ENCODE results near the gene GPRC5B. TPM values are rescaled to one million over a fixed set of nuclear protein-coding genes. Genes with fewer than 3 reads are reported as not detected.

Gene GPRC5B
- total RNA-seq, 1 donor from 2014 or later: 0.46 TPM

DNA sequence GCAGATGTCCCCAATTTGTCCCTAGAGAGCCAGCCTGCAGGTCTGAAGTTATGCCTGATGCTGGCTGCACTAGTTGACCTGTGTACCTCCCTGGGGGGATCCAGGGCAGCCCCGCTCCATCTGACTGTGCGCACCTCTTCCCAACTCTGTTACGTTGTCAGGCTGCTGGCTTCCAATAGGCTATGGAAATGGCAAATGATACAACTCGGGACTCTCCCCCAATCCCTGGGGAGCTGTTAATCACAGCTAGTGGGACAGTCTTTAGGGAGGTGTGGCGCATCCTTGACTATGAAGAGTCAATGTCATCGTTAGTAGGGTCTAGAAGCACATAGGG, 30.1 kb downstream of the GPRC5B start:
- H3K36me3 Mint-ChIP-seq (ENCODE audit: unreplicated experiment): no peaks in the 10 kb centered on the region
- no peak for DNase-seq (ENCODE audit: extremely low spot score, unreplicated experiment)
- H3K27me3 Mint-ChIP-seq (ENCODE audit: unreplicated experiment): no peaks in the 10 kb centered on the region
- H3K4me1 Mint-ChIP-seq (ENCODE audit: unreplicated experiment): no peaks in the 10 kb centered on the region
- H3K9me3 Mint-ChIP-seq (ENCODE audit: unreplicated experiment): no peaks in the 10 kb centered on the region
- H3K27ac Mint-ChIP-seq (ENCODE audit: unreplicated experiment): no peak overlapping the region
- TF ChIP-seq, protein P1, sequence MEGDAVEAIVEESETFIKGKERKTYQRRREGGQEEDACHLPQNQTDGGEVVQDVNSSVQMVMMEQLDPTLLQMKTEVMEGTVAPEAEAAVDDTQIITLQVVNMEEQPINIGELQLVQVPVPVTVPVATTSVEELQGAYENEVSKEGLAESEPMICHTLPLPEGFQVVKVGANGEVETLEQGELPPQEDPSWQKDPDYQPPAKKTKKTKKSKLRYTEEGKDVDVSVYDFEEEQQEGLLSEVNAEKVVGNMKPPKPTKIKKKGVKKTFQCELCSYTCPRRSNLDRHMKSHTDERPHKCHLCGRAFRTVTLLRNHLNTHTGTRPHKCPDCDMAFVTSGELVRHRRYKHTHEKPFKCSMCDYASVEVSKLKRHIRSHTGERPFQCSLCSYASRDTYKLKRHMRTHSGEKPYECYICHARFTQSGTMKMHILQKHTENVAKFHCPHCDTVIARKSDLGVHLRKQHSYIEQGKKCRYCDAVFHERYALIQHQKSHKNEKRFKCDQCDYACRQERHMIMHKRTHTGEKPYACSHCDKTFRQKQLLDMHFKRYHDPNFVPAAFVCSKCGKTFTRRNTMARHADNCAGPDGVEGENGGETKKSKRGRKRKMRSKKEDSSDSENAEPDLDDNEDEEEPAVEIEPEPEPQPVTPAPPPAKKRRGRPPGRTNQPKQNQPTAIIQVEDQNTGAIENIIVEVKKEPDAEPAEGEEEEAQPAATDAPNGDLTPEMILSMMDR (IDR thresholded peaks at IDR 0.05): no peak
- H3K4me3 Mint-ChIP-seq (ENCODE audit: unreplicated experiment): no peak overlapping the region

DNA sequence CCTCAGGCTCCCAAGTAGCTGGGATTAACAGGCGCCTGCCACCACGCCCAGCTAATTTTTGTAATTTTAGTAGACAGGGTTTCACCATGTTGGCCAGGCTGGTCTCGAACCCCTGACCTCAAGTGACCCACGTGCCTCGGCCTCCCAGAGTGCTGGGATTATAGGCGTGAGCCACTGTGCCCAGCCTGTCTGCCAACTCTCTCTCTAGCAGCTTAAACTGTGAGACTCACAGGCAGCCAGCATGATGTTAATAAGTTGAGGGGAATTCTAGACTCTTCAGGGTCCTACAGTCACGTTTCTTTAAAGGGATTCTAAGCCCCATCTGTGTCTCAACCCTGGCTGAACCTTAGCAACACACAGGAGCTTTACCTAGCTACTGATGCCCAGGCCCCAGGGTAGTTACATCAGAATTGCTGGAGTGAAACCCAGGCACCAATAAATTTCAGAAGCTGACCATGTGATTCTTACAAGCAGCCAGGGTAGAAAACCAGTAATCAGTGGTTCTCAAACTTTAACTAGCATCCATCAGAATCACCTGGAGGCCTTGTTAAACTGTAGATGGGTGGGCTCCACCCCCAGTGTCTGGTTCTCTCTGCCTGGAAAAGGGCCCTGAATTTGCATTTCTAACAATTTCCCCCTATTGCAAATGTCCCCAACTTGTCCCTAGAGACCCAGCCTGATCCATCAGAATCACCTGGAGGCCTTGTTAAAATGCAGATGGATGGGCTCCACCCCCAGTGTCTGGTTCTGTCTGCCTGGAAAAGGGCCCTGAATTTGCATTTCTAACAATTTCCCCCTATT, 30.7 kb downstream of the GPRC5B start:
- H3K27me3 Mint-ChIP-seq (ENCODE audit: unreplicated experiment): no peaks in the 10 kb centered on the region
- no peaks in the 10 kb centered on the region for H3K4me1 Mint-ChIP-seq (ENCODE audit: unreplicated experiment)
- H3K36me3 Mint-ChIP-seq (ENCODE audit: unreplicated experiment): no peaks in the 10 kb centered on the region
- TF ChIP-seq, protein P1 (IDR thresholded peaks at IDR 0.05): no peak
- no peak overlapping the region for H3K27ac Mint-ChIP-seq (ENCODE audit: unreplicated experiment)
- DNase-seq (ENCODE audit: extremely low spot score, unreplicated experiment): no peak
- H3K4me3 Mint-ChIP-seq (ENCODE audit: unreplicated experiment): no peak overlapping the region
- no peaks in the 10 kb centered on the region for H3K9me3 Mint-ChIP-seq (ENCODE audit: unreplicated experiment)

DNA sequence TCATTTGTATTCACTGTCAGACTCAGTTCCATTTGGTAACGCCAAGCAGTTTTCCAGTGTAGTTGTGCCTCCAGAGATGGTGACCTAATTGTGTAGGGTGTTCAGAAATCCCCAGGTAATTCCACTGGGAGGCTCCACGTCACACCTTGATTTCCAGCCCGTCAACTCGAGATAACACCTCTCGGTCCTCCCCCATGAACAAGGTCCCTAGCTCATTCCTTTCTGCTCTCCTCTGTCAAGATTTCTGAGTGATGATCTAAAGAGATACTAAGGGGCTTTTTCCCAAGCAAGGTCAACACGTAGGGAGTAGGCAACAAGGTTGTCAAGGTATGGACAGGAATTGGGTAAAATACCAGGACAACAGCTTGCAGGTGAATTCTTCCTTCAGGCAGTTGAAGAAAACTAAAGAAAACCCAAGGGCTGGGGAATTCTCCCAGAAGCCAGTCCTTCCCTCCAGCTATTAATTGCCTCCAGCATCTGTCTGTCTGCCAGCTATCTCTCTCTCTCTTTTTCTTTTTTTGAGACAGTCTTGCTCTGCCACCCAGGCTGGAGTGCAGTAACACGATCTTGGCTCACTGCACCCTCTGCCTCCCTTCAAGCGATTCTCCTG, 31.4 kb downstream of the GPRC5B start:
- no peak overlapping the region for H3K4me3 Mint-ChIP-seq (ENCODE audit: unreplicated experiment)
- TF ChIP-seq, protein P1 (IDR thresholded peaks at IDR 0.05): no peak
- H3K27ac Mint-ChIP-seq (ENCODE audit: unreplicated experiment): no peak overlapping the region
- H3K4me1 Mint-ChIP-seq (ENCODE audit: unreplicated experiment): no peaks in the 10 kb centered on the region
- H3K36me3 Mint-ChIP-seq (ENCODE audit: unreplicated experiment): no peaks in the 10 kb centered on the region
- H3K27me3 Mint-ChIP-seq (ENCODE audit: unreplicated experiment): no peaks in the 10 kb centered on the region
- no peak for DNase-seq (ENCODE audit: extremely low spot score, unreplicated experiment)
- H3K9me3 Mint-ChIP-seq (ENCODE audit: unreplicated experiment): no peaks in the 10 kb centered on the region

DNA sequence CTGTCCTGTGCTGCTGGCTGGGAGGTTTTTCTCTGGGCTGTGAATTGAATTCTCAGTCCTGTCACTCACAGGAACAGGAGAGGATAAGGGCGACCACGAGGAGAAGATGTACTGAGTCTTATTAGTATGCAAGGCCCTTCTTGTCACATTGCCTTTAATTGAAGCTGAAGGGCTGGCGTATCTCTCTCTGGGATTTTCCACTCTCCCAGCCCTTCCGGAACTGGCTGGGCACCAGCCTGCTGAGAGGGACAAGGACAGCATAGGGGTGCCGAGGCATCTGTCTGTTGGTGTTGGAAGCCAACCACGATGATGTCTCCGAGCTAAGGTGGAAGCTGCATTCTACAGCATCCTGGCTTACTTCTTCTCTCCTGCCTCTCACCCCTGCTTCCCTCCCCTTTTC, 33.2 kb downstream of the GPRC5B start:
- no peaks in the 10 kb centered on the region for H3K36me3 Mint-ChIP-seq (ENCODE audit: unreplicated experiment)
- TF ChIP-seq, protein P1 (IDR thresholded peaks at IDR 0.05): no peak
- H3K4me3 Mint-ChIP-seq (ENCODE audit: unreplicated experiment): no peak overlapping the region
- H3K9me3 Mint-ChIP-seq (ENCODE audit: unreplicated experiment): no peaks in the 10 kb centered on the region
- no peak overlapping the region for H3K27ac Mint-ChIP-seq (ENCODE audit: unreplicated experiment)
- H3K4me1 Mint-ChIP-seq (ENCODE audit: unreplicated experiment): no peaks in the 10 kb centered on the region
- H3K27me3 Mint-ChIP-seq (ENCODE audit: unreplicated experiment): no peaks in the 10 kb centered on the region
- no peak for DNase-seq (ENCODE audit: extremely low spot score, unreplicated experiment)

DNA sequence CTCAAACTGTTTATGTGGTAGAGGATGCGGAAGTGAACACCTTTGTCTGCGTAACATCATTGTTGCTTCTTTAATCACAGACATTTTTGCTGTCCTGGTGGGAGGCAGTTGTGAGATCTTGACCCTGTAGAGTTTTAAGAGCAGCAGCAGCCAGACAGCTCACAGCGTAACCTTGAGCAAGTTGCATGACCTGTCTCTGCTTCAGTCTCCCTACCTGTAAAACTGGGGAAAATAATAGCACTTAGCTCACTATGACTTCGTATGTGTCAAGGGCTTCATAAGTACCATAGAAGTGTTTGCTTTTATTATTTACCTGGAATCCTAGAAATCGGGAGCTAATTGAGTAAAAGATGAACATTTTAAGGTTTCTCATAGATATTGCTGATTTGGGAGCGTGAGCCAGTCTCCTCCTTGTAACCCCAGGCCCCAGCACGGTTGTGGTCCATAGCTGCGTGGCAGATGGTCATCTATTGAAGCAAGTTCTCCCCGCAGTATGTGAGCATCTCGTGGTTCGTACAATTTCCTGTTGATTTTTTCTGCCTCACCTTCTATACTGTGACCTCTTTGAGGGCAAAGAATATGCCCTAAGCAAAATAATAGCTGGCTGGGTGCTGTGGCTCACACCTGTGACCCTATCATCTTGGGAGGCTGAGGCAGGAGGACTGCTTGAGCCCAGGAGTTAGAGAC, 34.4 kb downstream of the GPRC5B start:
- TF ChIP-seq, protein P1 (IDR thresholded peaks at IDR 0.05): no peak
- no peak overlapping the region for H3K27ac Mint-ChIP-seq (ENCODE audit: unreplicated experiment)
- no peak for DNase-seq (ENCODE audit: extremely low spot score, unreplicated experiment)
- H3K4me1 Mint-ChIP-seq (ENCODE audit: unreplicated experiment): no peaks in the 10 kb centered on the region
- H3K4me3 Mint-ChIP-seq (ENCODE audit: unreplicated experiment): no peak overlapping the region
- no peaks in the 10 kb centered on the region for H3K27me3 Mint-ChIP-seq (ENCODE audit: unreplicated experiment)
- H3K9me3 Mint-ChIP-seq (ENCODE audit: unreplicated experiment): no peaks in the 10 kb centered on the region
- no peaks in the 10 kb centered on the region for H3K36me3 Mint-ChIP-seq (ENCODE audit: unreplicated experiment)
